Raji (cell line): ENCODE data around the gene IL2RA.

Experiments
- POLR2A ChIP-seq: IDR thresholded peaks from 2 replicates; pipeline ENCODE4 v1.6.1; 2011; ENCODE audit warnings: low read depth, low read length, control low read depth; ENCODE audit not compliant: insufficient read depth

IL2RA gene

GRCh38 chr10:6049031-6049400 is 13.2 kb downstream of the IL2RA start:
- no peak for TF ChIP-seq POLR2A

- TF ChIP-seq POLR2A: no peak
These were observed 13.7 kb downstream of the IL2RA start for GRCh38 chr10:6048281-6049030.

DNA sequence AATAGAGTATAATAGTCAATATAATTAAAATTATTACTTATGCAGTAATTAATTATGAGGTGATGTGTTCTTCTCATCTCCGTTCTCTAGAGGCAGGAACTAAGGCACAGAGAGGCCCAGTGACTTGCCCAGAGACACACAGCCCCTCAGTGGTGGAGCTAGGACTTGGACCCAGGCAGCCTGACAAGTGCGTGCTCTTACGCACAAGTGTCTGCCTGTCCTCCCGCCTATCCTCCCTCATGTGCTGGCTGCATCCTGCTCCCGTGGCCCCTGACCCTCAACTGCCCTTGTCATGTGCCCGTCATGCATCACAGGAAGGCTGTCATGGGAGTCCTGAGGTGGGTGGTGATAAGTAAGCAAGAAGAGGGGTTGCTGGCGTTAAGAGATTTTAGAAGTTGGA is 14.3 kb downstream of the IL2RA start:
- no peak for TF ChIP-seq POLR2A

DNA sequence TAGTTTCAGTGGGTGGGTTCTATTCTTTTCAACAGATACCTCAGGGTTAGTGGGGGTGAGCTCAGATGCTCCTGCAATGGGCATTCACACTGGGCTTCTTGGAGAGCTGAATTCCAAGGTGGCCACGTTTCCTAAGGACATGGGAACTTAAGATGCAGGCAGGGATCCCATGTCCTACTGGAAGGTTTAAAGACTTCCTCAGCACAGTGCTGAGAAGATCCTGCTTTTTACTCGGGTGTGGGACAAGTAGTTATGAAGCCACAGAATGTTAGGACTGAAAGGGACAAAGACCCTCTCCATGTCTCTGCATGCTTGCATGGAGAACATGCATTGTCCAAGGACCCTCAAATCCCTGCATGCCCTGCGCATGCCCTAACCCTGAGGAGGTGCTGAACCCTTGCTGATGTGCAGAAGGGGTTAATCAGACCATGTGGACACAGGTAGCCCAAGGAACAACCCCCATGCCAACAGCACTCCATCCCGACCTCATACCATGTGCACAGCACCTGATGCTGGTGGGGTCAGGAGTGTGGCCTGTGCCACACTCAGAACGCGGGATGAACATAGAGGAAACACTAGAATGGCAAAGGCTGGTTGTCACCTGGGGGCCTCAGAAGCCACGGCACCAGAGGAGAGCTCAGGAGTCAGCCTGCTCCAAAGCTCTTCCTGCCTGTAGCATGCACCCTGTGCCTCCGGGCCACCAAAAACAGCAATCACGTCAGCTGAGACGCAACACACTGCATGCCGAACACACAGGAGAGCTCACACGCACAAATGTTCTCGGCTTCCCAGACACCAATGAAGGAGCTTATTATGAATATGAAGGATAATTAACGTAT is 15.2 kb downstream of the IL2RA start:
- TF ChIP-seq POLR2A: no peak

GRCh38 chr10:6045878-6046772 is 16.0 kb downstream of the IL2RA start:
- TF ChIP-seq POLR2A: no peak

- no peak for TF ChIP-seq POLR2A
These were observed 16.8 kb downstream of the IL2RA start for GRCh38 chr10:6045314-6045848.

- no peak for TF ChIP-seq POLR2A
These were observed 17.3 kb downstream of the IL2RA start for GRCh38 chr10:6044751-6045313.

- no peak for TF ChIP-seq POLR2A
These were observed 18.1 kb downstream of the IL2RA start for GRCh38 chr10:6044060-6044459.

DNA sequence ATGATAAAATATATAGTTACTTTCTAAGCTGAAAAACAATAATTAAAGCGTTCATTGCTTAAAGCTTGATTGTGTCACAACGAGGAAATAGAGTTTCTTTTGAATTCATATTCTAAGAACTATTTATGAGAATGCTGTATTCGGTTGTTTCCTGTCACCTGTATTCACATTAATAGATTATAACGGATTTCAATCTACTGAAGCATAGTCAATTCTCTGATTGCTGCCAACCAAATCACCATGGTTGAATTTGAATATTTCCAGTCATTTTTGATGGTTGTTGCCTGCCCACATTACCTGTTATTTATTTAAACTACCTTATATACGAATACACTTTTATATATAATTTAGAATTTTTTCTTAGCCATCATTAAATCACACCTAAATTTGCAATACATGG is 22.0 kb downstream of the IL2RA start:
- TF ChIP-seq POLR2A: no peak

GRCh38 chr10:6039711-6040110 is 22.5 kb downstream of the IL2RA start:
- no peak for TF ChIP-seq POLR2A

DNA sequence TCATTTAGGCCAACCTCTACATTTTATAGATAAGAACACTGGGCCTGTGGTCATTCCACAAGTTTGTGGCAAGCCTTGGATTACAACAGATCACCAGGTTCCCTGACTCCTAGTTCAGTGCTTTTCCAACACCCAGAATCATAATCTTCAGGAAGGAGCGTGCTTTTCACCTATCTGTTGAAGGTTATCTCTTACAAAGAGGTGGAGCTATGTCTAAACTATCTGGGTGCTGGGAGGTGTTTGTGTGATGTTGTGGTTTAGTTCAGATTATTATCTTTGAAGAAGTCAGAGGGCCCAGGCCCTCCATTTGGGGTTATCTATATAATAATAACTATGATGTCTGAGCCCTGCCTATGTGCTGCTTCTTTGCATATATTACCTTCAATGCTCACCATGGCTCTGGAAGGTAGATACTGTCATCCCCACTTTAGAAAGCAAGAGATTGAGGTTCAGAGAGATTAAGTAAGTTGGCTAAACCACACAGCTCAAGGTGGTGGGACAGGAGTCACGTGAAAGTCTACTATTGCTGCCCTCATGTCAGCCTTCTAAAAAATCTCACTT is 24.0 kb downstream of the IL2RA start:
- TF ChIP-seq POLR2A: no peak

- no peak for TF ChIP-seq POLR2A
These were observed 24.7 kb downstream of the IL2RA start for GRCh38 chr10:6037422-6037821.

- no peak for TF ChIP-seq POLR2A
These were observed 25.3 kb downstream of the IL2RA start for GRCh38 chr10:6036861-6037321.

GRCh38 chr10:6035931-6036575 is 26.1 kb downstream of the IL2RA start:
- no peak for TF ChIP-seq POLR2A
